A673 (cell line): ENCODE results near the gene CHML. TPM values are rescaled to one million over a fixed set of nuclear protein-coding genes. Genes with fewer than 3 reads are reported as not detected.
"Not testable (repeated sequence)": the region's sequence is repeated elsewhere in the genome, so short reads cannot be mapped to it uniquely, and the experiment has no call there.

Source experiments
- BruUV-seq: library from RNA; stranded (reverse); fragments of 400-500 nt; replicated peaks from 2 replicates; lab custom pipeline; 2021; lab: Mats Ljungman, UMichigan
- CTCF ChIA-PET: fragments of 300-600 bp; sonication (Branson Sonifier 250); formaldehyde crosslinking; loops from one replicate; lab custom pipeline; 2022; ENCODE audit warnings: antibody characterized with exemption; lab: Charles Lee
- POLR2A ChIA-PET: fragments of 300-600 bp; sonication (Branson Sonifier 250); formaldehyde crosslinking; loops from one replicate; lab custom pipeline; 2022; ENCODE audit warnings: antibody characterized with exemption; ENCODE audit not compliant: low non-redundant PET; lab: Charles Lee
- DNase-seq: peaks from one replicate; pipeline ENCODE4 v3.0.0-alpha.2; 2015; ENCODE audit warnings: low spot score
- H3K27ac ChIP-seq: fragments of 200-600 bp; sonication (generic); 2 replicates; pipeline ENCODE4 v1.5.1; 2016; ENCODE audit warnings: mixed run types, low read depth, mild to moderate bottlenecking, mixed read lengths, antibody characterized with exemption, low read length; ENCODE audit not compliant: poor library complexity, severe bottlenecking
- H3K27me3 ChIP-seq: fragments of 200-600 bp; sonication (generic); replicated peaks from 2 replicates; pipeline ENCODE4 v1.6.1; 2017; ENCODE audit warnings: mixed run types, low read depth, mild to moderate bottlenecking, mixed read lengths, antibody characterized with exemption, low read length; ENCODE audit not compliant: insufficient read depth, poor library complexity
- H3K36me3 ChIP-seq: fragments of 200-600 bp; sonication (generic); 2 replicates; pipeline ENCODE4 v1.6.1; 2016; ENCODE audit warnings: mixed run types, mild to moderate bottlenecking, mixed read lengths, antibody characterized with exemption, low read length; ENCODE audit not compliant: insufficient read depth, poor library complexity, severe bottlenecking
- H3K4me1 ChIP-seq: fragments of 200-600 bp; sonication (generic); 2 replicates; pipeline ENCODE4 v1.6.1; 2017; ENCODE audit warnings: mixed run types, mild to moderate bottlenecking, mixed read lengths, antibody characterized with exemption, low read length; ENCODE audit not compliant: insufficient read depth, poor library complexity, severe bottlenecking
- H3K4me3 ChIP-seq: fragments of 200-600 bp; sonication (generic); 2 replicates; pipeline ENCODE4 v1.5.1; 2016; ENCODE audit warnings: low read depth, mixed run types, mild to moderate bottlenecking, mixed read lengths, low read length; ENCODE audit not compliant: poor library complexity, severe bottlenecking
- H3K9me3 ChIP-seq: fragments of 200-600 bp; sonication (generic); 2 replicates; pipeline ENCODE4 v1.6.1; 2016; ENCODE audit warnings: mixed run types, low read depth, mild to moderate bottlenecking, mixed read lengths, antibody characterized with exemption, low read length; ENCODE audit not compliant: poor library complexity, severe bottlenecking
- EZH2 ChIP-seq: fragments of 200-600 bp; sonication (generic); IDR thresholded peaks from 2 replicates; pipeline ENCODE4 v1.6.1; 2017; ENCODE audit warnings: borderline replicate concordance, low read depth, mild to moderate bottlenecking, mixed read lengths, antibody characterized with exemption, low read length; ENCODE audit not compliant: poor library complexity, severe bottlenecking
- intact Hi-C: fragments of 100-400 bp; cut with micrococcal nuclease; formaldehyde crosslinking; loops from one replicate; pipeline ENCODE4 v1.10.0; 2022; ENCODE audit not compliant: unreplicated experiment
- total RNA-seq: library from RNA; stranded (reverse); gene quantifications from 2 replicates; pipeline ENCODE4 v1.2.3, GENCODE V29; 2021
- TF ChIP-seq, protein P1 (sequence below): fragments of 300-800, 200-600 bp; sonication (generic); conservative IDR thresholded peaks from 2 replicates; pipeline ENCODE4 v1.5.1; 2017; ENCODE audit warnings: low read depth, mild to moderate bottlenecking, antibody characterized with exemption, low read length, moderate library complexity, mixed read lengths

Gene CHML
- total RNA-seq, 1 experiment from 2014 or later = 11.9 TPM

DNA sequence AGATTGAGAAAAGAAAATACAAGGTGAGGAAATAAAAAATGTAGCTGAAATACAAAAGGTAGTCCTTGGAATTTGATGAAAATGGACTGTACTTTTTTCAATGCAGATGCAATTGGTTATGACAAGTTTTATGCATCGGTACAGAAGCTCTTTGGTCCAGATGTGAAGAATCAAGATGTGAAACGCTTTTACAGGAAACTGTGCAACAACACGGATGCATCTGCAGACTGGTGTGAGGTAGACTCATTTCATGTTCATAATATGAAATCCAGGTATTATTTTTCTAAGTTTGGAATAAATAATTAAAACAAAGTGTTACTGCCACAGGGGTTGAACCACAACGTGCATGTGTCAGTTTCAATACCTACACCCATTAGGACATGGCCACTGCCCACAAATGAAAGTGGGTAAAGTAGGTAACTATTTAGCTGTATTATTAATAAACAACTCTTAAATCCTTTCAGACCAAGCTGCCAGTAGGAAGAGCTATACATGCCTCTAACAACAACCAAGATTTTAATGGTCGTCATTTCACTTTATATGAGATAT, 20.3 kb upstream of the CHML start:
- Histone ChIP-seq H3K27ac (no peak overlapping the region), H3K9me3 (no peaks in the 10 kb centered on the region), H3K27me3 (no peaks in the 10 kb centered on the region), H3K4me3 (no peak overlapping the region), H3K36me3 (no peaks in the 10 kb centered on the region), H3K4me1 (no peaks in the 10 kb centered on the region)
- POLR2A ChIA-PET = no interaction called here
- CTCF ChIA-PET = no interaction called here
- no peak for TF ChIP-seq EZH2
- TF ChIP-seq, protein P1, sequence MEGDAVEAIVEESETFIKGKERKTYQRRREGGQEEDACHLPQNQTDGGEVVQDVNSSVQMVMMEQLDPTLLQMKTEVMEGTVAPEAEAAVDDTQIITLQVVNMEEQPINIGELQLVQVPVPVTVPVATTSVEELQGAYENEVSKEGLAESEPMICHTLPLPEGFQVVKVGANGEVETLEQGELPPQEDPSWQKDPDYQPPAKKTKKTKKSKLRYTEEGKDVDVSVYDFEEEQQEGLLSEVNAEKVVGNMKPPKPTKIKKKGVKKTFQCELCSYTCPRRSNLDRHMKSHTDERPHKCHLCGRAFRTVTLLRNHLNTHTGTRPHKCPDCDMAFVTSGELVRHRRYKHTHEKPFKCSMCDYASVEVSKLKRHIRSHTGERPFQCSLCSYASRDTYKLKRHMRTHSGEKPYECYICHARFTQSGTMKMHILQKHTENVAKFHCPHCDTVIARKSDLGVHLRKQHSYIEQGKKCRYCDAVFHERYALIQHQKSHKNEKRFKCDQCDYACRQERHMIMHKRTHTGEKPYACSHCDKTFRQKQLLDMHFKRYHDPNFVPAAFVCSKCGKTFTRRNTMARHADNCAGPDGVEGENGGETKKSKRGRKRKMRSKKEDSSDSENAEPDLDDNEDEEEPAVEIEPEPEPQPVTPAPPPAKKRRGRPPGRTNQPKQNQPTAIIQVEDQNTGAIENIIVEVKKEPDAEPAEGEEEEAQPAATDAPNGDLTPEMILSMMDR = no peak
- no peak for DNase-seq
- no TSS peak for BruUV-seq
- intact Hi-C loops = no loop called here

GRCh38 chr1:241659016-241659415, 18.8 kb upstream of the CHML start:
- H3K36me3 ChIP-seq, BruUV-seq, POLR2A ChIA-PET, CTCF ChIA-PET, intact Hi-C loops, H3K4me1 ChIP-seq, H3K27ac ChIP-seq, H3K9me3 ChIP-seq, DNase-seq, H3K4me3 ChIP-seq, H3K27me3 ChIP-seq: not testable (repeated sequence)

DNA sequence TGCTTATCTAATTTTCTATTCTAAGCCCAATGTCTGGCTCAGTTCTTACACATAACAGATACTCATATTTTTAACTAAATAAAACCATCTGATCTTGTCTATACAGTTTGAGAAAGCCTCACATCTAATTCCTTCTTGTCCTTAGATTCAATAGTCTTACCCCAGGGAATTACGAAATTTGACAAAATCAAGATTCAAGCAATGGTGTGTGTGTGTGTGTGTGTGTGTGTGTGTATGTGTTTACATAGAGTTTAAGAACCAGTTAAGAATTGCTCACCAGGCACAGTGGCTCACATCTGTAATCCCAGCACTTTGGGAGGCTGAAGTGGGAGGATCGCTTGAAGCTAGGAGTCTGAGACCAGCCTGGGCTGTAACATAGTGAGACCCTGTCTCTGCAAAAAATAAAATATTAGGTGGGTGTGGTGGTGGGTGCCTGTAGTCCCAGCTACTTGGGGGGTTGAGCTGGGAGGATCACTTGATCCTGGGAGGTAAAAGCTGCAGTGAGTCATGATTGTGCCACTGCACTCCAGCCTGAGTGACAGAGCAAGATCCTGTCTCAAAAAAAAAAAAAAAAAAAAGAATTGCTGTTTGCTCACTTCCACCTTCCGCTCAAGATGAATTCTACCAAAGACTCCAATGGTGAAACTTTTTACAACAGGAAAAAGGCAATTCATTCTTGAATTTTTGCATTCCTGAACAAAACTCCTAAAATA, 18.1 kb upstream of the CHML start:
- H3K36me3 ChIP-seq = no peaks in the 10 kb centered on the region
- no peak overlapping the region for H3K27ac ChIP-seq
- H3K9me3 ChIP-seq = no peaks in the 10 kb centered on the region
- TF ChIP-seq, protein P1 = no peak
- TF ChIP-seq EZH2 = no peak
- CTCF ChIA-PET = no interaction called here
- H3K4me1 ChIP-seq = no peaks in the 10 kb centered on the region
- DNase-seq = no peak
- H3K27me3 ChIP-seq = no peaks in the 10 kb centered on the region
- intact Hi-C loops = no loop called here
- no peak overlapping the region for H3K4me3 ChIP-seq
- BruUV-seq = no TSS peak
- POLR2A ChIA-PET = no interaction called here

DNA sequence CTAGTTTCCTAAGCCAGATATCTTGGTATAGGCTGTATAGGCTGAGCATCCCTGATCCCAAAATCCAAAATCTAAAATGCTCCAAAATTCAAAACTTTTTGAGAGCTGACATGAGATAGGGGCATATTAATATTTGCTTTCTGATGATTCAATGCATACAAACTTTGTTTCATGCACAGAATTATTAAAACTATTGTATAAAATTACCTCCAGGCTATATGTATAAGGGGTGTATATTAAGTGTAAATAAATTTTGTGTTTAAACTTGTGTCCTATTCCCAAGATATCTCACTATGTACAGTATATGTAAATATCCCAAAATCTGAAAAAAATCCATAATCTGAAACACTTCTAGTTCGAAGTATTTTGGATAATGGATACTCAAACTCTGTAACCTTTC, 14.5 kb upstream of the CHML start:
- POLR2A ChIA-PET = no interaction called here
- H3K36me3 ChIP-seq = no peaks in the 10 kb centered on the region
- no peak overlapping the region for H3K4me3 ChIP-seq
- no peaks in the 10 kb centered on the region for H3K27me3 ChIP-seq
- CTCF ChIA-PET = no interaction called here
- DNase-seq = no peak
- intact Hi-C loops = no loop called here
- TF ChIP-seq EZH2 = no peak
- TF ChIP-seq, protein P1 = no peak
- BruUV-seq = no TSS peak
- H3K9me3 ChIP-seq = no peaks in the 10 kb centered on the region
- no peak overlapping the region for H3K27ac ChIP-seq
- no peaks in the 10 kb centered on the region for H3K4me1 ChIP-seq
